HepG2 (cell line): ENCODE measurements around the gene PPP2R2D. TPM values are rescaled to one million over a fixed set of nuclear protein-coding genes. Genes with fewer than 3 reads are reported as not detected.

Source experiments
- MTA1 ChIP-seq: sonication (generic); formaldehyde crosslinking; IDR thresholded peaks from 2 replicates; pipeline ENCODE4 v1.4.0; 2020; ENCODE audit warnings: missing genetic modification reagents, mild to moderate bottlenecking, borderline replicate concordance
- NFYB ChIP-seq: sonication (generic); formaldehyde crosslinking; IDR thresholded peaks from 2 replicates; pipeline ENCODE4 v1.4.0; 2020; ENCODE audit warnings: missing genetic modification reagents
- PAX8 ChIP-seq: sonication (generic); formaldehyde crosslinking; IDR thresholded peaks from 2 replicates; pipeline ENCODE4 v1.8.0; 2022; ENCODE audit warnings: mild to moderate bottlenecking, missing genetic modification reagents, borderline replicate concordance
- RFXAP ChIP-seq: sonication (generic); formaldehyde crosslinking; IDR thresholded peaks from 2 replicates; pipeline ENCODE4 v1.4.0; 2020; ENCODE audit warnings: missing genetic modification reagents, borderline replicate concordance
- XRCC5 ChIP-seq: fragments of 200-400 bp; formaldehyde crosslinking; optimal IDR thresholded peaks from 2 replicates; pipeline ENCODE3; 2017; ENCODE audit warnings: mild to moderate bottlenecking, low read length
- YEATS4 ChIP-seq: sonication (generic); formaldehyde crosslinking; IDR thresholded peaks from 2 replicates; pipeline ENCODE4 v1.4.0; 2020; ENCODE audit warnings: missing genetic modification reagents, borderline replicate concordance
- ZFP1 ChIP-seq: IDR thresholded peaks from 2 replicates; pipeline ENCODE4 v1.6.1; 2016
- ZNF138 ChIP-seq: sonication (generic); formaldehyde crosslinking; IDR thresholded peaks from 2 replicates; pipeline ENCODE4 v1.5.0; 2020; ENCODE audit warnings: mild to moderate bottlenecking, low read depth, missing genetic modification reagents
- ZNF230 ChIP-seq: sonication (generic); formaldehyde crosslinking; IDR thresholded peaks from 2 replicates; pipeline ENCODE4 v1.4.0; 2020; ENCODE audit warnings: mild to moderate bottlenecking, missing genetic modification reagents
- ZNF264 ChIP-seq: sonication (generic); formaldehyde crosslinking; IDR thresholded peaks from 2 replicates; pipeline ENCODE4 v1.4.0; 2020; ENCODE audit warnings: missing genetic modification reagents
- ZNF30 ChIP-seq: sonication (generic); formaldehyde crosslinking; IDR thresholded peaks from 2 replicates; pipeline ENCODE4 v1.5.0; 2020; ENCODE audit warnings: mild to moderate bottlenecking, missing genetic modification reagents
- ZNF337 ChIP-seq: sonication (generic); formaldehyde crosslinking; IDR thresholded peaks from 2 replicates; pipeline ENCODE4 v1.5.1; 2020; ENCODE audit warnings: missing genetic modification reagents, low read depth, mild to moderate bottlenecking, borderline replicate concordance
- ZNF468 ChIP-seq: sonication (generic); formaldehyde crosslinking; IDR thresholded peaks from 2 replicates; pipeline ENCODE4 v1.8.0; 2022; ENCODE audit warnings: mild to moderate bottlenecking, moderate library complexity, missing genetic modification reagents
- ZNF747 ChIP-seq: sonication (generic); formaldehyde crosslinking; IDR thresholded peaks from 2 replicates; pipeline ENCODE4 v1.8.1; 2023; ENCODE audit warnings: missing genetic modification reagents, mild to moderate bottlenecking, borderline replicate concordance
- ZNF878 ChIP-seq: sonication (generic); formaldehyde crosslinking; IDR thresholded peaks from 2 replicates; pipeline ENCODE4 v1.8.1; 2023; ENCODE audit warnings: mild to moderate bottlenecking, missing genetic modification reagents, moderate library complexity
- polyA plus RNA-seq, 8 experiments: library from polyadenylated mRNA; depleted of rRNA in 3 of 8; stranded (reverse) in 7 of 8; unstranded in 1 of 8; fragments of >200 nt; fragmentation: Illumina TruSeq in 4 of 8; extraction: Trizol in 4 of 8; gene quantifications; 2 replicates each; pipeline versions ENCODE4 v1.2.1 to v1.2.3, GENCODE V29; 2011 to 2016; ENCODE audit warnings: low read depth in 4 of 8, missing spikeins in 1 of 8, mixed read lengths in 1 of 8; ENCODE audit not compliant: insufficient read depth in 1 of 8
- total RNA-seq, 5 experiments: library from RNA; depleted of rRNA; stranded (reverse); fragments of >200 nt; fragmentation: Illumina TruSeq; extraction: Trizol; gene quantifications; 2 replicates each; pipeline ENCODE4 v1.2.3, GENCODE V29; 2016; ENCODE audit warnings: low read depth in 1 of 5
- TF ChIP-seq, protein P1 (sequence below): sonication (generic); formaldehyde crosslinking; IDR thresholded peaks from 2 replicates; pipeline ENCODE4 v1.5.0; 2020; ENCODE audit warnings: mild to moderate bottlenecking, missing genetic modification reagents
- TF ChIP-seq, protein P2 (sequence below): IDR thresholded peaks from 2 replicates; pipeline ENCODE4 v1.6.1; 2016; ENCODE audit warnings: control low read depth
- TF ChIP-seq, protein P3 (sequence below): sonication (generic); formaldehyde crosslinking; IDR thresholded peaks from 2 replicates; pipeline ENCODE4 v1.9.0; 2021; ENCODE audit warnings: missing genetic modification reagents, borderline replicate concordance
- TF ChIP-seq, protein P4 (sequence below): sonication (generic); formaldehyde crosslinking; IDR thresholded peaks from 2 replicates; pipeline ENCODE4 v1.5.1; 2020; ENCODE audit warnings: mild to moderate bottlenecking, missing genetic modification reagents, borderline replicate concordance

Gene PPP2R2D
- total and polyA plus RNA-seq, 2 of the 13 experiments (the other 11 are each of a cell fraction or from before 2014, with no cell fraction given): 32.7 to 33.2 TPM

DNA sequence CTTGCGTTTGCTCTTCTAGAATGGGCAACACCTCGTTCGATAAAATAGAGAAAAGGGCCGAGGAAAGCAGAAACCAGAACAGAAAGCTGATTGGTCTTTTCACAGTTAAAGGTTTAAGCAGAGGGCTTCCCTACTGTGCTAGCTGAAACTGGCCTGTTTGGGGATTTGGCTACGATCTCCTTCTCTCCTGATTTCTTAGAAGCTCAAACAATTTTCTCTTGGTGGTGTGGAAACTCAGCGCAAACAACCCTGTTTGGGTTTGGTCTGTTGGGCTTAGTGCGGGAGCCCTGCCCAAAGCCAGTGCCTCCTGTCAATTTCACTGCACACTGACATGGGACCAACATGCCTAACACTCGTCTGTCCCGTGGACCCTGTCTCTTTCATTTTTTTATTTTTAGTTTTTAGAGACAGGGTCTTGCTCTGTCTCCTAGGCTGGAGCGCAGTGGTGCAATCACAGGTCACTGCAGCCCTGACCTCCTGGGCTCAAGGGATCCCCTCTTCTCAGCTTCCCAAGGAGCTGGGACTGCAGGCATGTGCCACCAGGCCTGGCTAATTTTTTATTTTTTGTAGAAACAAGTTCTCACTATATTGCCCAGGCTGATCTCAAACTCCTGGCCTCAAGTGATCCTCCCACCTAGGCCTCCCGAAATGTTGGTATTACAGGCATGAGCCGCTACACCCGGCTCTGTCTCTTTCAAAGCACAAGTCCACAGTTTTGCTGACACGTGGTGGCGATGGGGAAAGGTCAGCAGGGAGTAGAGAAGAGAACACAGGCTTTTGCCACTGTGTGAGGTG is 97.4 kb downstream of the PPP2R2D start (continued):
- TF ChIP-seq, protein P1, sequence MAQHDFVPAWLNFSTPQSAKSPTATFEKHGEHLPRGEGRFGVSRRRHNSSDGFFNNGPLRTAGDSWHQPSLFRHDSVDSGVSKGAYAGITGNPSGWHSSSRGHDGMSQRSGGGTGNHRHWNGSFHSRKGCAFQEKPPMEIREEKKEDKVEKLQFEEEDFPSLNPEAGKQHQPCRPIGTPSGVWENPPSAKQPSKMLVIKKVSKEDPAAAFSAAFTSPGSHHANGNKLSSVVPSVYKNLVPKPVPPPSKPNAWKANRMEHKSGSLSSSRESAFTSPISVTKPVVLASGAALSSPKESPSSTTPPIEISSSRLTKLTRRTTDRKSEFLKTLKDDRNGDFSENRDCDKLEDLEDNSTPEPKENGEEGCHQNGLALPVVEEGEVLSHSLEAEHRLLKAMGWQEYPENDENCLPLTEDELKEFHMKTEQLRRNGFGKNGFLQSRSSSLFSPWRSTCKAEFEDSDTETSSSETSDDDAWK: no peak
- TF ChIP-seq ZNF264 (CRISPR knock-in tag): no peak
- no peak for TF ChIP-seq ZNF337 (CRISPR knock-in tag)
- TF ChIP-seq NFYB: peak; percentile 12; the same call in 1 of the 2 replicates
- TF ChIP-seq XRCC5: no peak
- TF ChIP-seq ZNF138 (CRISPR knock-in tag): no peak
- no peak; the same call in 1 of the 2 replicates for TF ChIP-seq MTA1 (CRISPR knock-in tag)
- no peak; the same call in 1 of the 2 replicates for TF ChIP-seq ZFP1
- TF ChIP-seq ZNF747 (CRISPR knock-in tag): no peak
- TF ChIP-seq ZNF878 (CRISPR knock-in tag): no peak; the same call in 1 of the 2 replicates
- TF ChIP-seq PAX8 (CRISPR knock-in tag): no peak
- TF ChIP-seq, protein P2, sequence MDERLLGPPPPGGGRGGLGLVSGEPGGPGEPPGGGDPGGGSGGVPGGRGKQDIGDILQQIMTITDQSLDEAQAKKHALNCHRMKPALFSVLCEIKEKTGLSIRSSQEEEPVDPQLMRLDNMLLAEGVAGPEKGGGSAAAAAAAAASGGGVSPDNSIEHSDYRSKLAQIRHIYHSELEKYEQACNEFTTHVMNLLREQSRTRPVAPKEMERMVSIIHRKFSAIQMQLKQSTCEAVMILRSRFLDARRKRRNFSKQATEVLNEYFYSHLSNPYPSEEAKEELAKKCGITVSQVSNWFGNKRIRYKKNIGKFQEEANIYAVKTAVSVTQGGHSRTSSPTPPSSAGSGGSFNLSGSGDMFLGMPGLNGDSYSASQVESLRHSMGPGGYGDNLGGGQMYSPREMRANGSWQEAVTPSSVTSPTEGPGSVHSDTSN (CRISPR knock-in tag): no peak
- no peak for TF ChIP-seq ZNF30 (CRISPR knock-in tag)
- TF ChIP-seq, protein P3, sequence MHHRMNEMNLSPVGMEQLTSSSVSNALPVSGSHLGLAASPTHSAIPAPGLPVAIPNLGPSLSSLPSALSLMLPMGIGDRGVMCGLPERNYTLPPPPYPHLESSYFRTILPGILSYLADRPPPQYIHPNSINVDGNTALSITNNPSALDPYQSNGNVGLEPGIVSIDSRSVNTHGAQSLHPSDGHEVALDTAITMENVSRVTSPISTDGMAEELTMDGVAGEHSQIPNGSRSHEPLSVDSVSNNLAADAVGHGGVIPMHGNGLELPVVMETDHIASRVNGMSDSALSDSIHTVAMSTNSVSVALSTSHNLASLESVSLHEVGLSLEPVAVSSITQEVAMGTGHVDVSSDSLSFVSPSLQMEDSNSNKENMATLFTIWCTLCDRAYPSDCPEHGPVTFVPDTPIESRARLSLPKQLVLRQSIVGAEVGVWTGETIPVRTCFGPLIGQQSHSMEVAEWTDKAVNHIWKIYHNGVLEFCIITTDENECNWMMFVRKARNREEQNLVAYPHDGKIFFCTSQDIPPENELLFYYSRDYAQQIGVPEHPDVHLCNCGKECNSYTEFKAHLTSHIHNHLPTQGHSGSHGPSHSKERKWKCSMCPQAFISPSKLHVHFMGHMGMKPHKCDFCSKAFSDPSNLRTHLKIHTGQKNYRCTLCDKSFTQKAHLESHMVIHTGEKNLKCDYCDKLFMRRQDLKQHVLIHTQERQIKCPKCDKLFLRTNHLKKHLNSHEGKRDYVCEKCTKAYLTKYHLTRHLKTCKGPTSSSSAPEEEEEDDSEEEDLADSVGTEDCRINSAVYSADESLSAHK (CRISPR knock-in tag): no peak
- TF ChIP-seq RFXAP: no peak
- TF ChIP-seq YEATS4 (CRISPR knock-in tag): peak; percentile 28; the same call in 1 of the 2 replicates
- no peak for TF ChIP-seq ZNF230 (CRISPR knock-in tag)
- TF ChIP-seq, protein P4, sequence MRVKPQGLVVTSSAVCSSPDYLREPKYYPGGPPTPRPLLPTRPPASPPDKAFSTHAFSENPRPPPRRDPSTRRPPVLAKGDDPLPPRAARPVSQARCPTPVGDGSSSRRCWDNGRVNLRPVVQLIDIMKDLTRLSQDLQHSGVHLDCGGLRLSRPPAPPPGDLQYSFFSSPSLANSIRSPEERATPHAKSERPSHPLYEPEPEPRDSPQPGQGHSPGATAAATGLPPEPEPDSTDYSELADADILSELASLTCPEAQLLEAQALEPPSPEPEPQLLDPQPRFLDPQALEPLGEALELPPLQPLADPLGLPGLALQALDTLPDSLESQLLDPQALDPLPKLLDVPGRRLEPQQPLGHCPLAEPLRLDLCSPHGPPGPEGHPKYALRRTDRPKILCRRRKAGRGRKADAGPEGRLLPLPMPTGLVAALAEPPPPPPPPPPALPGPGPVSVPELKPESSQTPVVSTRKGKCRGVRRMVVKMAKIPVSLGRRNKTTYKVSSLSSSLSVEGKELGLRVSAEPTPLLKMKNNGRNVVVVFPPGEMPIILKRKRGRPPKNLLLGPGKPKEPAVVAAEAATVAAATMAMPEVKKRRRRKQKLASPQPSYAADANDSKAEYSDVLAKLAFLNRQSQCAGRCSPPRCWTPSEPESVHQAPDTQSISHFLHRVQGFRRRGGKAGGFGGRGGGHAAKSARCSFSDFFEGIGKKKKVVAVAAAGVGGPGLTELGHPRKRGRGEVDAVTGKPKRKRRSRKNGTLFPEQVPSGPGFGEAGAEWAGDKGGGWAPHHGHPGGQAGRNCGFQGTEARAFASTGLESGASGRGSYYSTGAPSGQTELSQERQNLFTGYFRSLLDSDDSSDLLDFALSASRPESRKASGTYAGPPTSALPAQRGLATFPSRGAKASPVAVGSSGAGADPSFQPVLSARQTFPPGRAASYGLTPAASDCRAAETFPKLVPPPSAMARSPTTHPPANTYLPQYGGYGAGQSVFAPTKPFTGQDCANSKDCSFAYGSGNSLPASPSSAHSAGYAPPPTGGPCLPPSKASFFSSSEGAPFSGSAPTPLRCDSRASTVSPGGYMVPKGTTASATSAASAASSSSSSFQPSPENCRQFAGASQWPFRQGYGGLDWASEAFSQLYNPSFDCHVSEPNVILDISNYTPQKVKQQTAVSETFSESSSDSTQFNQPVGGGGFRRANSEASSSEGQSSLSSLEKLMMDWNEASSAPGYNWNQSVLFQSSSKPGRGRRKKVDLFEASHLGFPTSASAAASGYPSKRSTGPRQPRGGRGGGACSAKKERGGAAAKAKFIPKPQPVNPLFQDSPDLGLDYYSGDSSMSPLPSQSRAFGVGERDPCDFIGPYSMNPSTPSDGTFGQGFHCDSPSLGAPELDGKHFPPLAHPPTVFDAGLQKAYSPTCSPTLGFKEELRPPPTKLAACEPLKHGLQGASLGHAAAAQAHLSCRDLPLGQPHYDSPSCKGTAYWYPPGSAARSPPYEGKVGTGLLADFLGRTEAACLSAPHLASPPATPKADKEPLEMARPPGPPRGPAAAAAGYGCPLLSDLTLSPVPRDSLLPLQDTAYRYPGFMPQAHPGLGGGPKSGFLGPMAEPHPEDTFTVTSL (CRISPR knock-in tag): no peak
- 0 out of 2 replicates have a peak, but pooled peaks have one; percentile 47 for TF ChIP-seq ZNF468 (CRISPR knock-in tag)
